Neural cell (in vitro differentiated cells): ENCODE data around the gene OR2AT4. TPM values are rescaled to one million over a fixed set of nuclear protein-coding genes. Genes with fewer than 3 reads are reported as not detected.

Source experiments
- H2AFZ ChIP-seq: fragments of 200-600, 300-800 bp; sonication (generic), shearing (Covaris generic); 2 replicates; pipeline ENCODE4 v1.6.0; 2014; ENCODE audit warnings: low read depth, mild to moderate bottlenecking, antibody characterized with exemption, low read length, moderate library complexity
- H3F3A ChIP-seq: fragments of 200-600 bp; shearing (Covaris generic); 2 replicates; pipeline ENCODE4 v1.6.1; 2016; ENCODE audit warnings: mild to moderate bottlenecking, moderate library complexity, mixed read lengths, antibody characterized with exemption, low read length; ENCODE audit not compliant: insufficient read depth, poor library complexity, severe bottlenecking
- H3K27ac ChIP-seq: fragments of 200-600, 300-800 bp; sonication (generic), shearing (Covaris generic); 2 replicates; pipeline ENCODE4 v1.5.1; 2014; ENCODE audit warnings: mild to moderate bottlenecking, low read length, moderate library complexity
- H3K27me3 ChIP-seq: fragments of 300-800, 200-600 bp; sonication (generic), shearing (Covaris generic); 2 replicates; pipeline ENCODE4 v1.6.0; 2014; ENCODE audit warnings: mild to moderate bottlenecking, low read depth, low read length, moderate library complexity; ENCODE audit not compliant: insufficient read depth
- H3K36me3 ChIP-seq: fragments of 300-800, 200-600 bp; sonication (generic), shearing (Covaris generic); 2 replicates; pipeline ENCODE4 v1.5.1; 2014; ENCODE audit warnings: mild to moderate bottlenecking, antibody characterized with exemption, low read length, moderate library complexity; ENCODE audit not compliant: insufficient read depth
- H3K4me2 ChIP-seq: fragments of 300-800, 200-600 bp; sonication (generic), shearing (Covaris generic); 2 replicates; pipeline ENCODE4 v1.6.0; 2014; ENCODE audit warnings: mild to moderate bottlenecking, low read length
- H3K4me3 ChIP-seq: fragments of 300-800, 200-600 bp; sonication (generic), shearing (Covaris generic); 2 replicates; pipeline ENCODE4 v1.5.1; 2014; ENCODE audit warnings: mild to moderate bottlenecking, low read length, moderate library complexity
- H3K79me2 ChIP-seq: fragments of 200-600 bp; shearing (Covaris generic); replicated peaks from 2 replicates; pipeline ENCODE4 v1.6.0; 2014; ENCODE audit warnings: mild to moderate bottlenecking, low read length, moderate library complexity; ENCODE audit not compliant: insufficient read depth
- H3K9ac ChIP-seq: fragments of 300-800, 200-600 bp; sonication (generic), shearing (Covaris generic); 2 replicates; pipeline ENCODE4 v1.6.1; 2016; ENCODE audit warnings: mild to moderate bottlenecking, low read length, mixed read lengths
- H3K9me2 ChIP-seq: fragments of 200-600 bp; shearing (Covaris generic); 2 replicates; pipeline ENCODE4 v1.6.1; 2016; ENCODE audit warnings: mild to moderate bottlenecking, low read length, mixed read lengths; ENCODE audit not compliant: insufficient read depth
- H3K9me3 ChIP-seq: fragments of 200-600, 300-800 bp; sonication (generic), shearing (Covaris generic); 2 replicates; pipeline ENCODE4 v1.6.1; 2016; ENCODE audit warnings: mild to moderate bottlenecking, mixed run types, low read length, moderate library complexity, mixed read lengths
- H4K20me1 ChIP-seq: fragments of 200-600 bp; shearing (Covaris generic); 2 replicates; pipeline ENCODE4 v1.6.1; 2016; ENCODE audit warnings: mild to moderate bottlenecking, mixed run types; ENCODE audit not compliant: insufficient read depth
- EP300 ChIP-seq: fragments of 450-650 bp; conservative IDR thresholded peaks from 2 replicates; pipeline ENCODE4 v1.6.1; 2014; ENCODE audit warnings: antibody characterized with exemption, mild to moderate bottlenecking, moderate library complexity; ENCODE audit not compliant: poor library complexity, severe bottlenecking
- EZH2 ChIP-seq: fragments of 200-600, 300-800 bp; shearing (Covaris generic), sonication (generic); IDR thresholded peaks from 2 replicates; pipeline ENCODE4 v1.6.1; 2014; ENCODE audit warnings: antibody characterized with exemption, low read length, borderline replicate concordance, mild to moderate bottlenecking; ENCODE audit not compliant: insufficient read depth, poor library complexity, severe bottlenecking
- MXI1 ChIP-seq: fragments of 450-650 bp; conservative IDR thresholded peaks from 2 replicates; pipeline ENCODE4 v1.6.1; 2014; ENCODE audit warnings: antibody characterized with exemption, mild to moderate bottlenecking; ENCODE audit not compliant: poor library complexity, severe bottlenecking
- POLR2AphosphoS5 ChIP-seq: IDR thresholded peaks from 2 replicates; pipeline ENCODE4 v1.6.1; 2012
- RAD21 ChIP-seq: fragments of 450-650 bp; conservative IDR thresholded peaks from 2 replicates; pipeline ENCODE4 v1.6.1; 2014; ENCODE audit warnings: antibody characterized with exemption, mild to moderate bottlenecking, moderate library complexity
- SMC3 ChIP-seq: fragments of 450-650 bp; conservative IDR thresholded peaks from 2 replicates; pipeline ENCODE4 v1.6.1; 2014; ENCODE audit warnings: antibody characterized with exemption, mild to moderate bottlenecking, moderate library complexity; ENCODE audit not compliant: poor library complexity
- TAF1 ChIP-seq: IDR thresholded peaks from 2 replicates; pipeline ENCODE4 v1.6.1; 2012; ENCODE audit warnings: low read depth
- polyA plus RNA-seq: library from polyadenylated mRNA; depleted of rRNA; stranded (reverse); fragments of >200 nt; gene quantifications from 2 replicates; pipeline ENCODE4 v1.2.3, GENCODE V29; 2014
- TF ChIP-seq, protein P1 (sequence below): fragments of 450-650 bp; IDR thresholded peaks from 2 replicates; pipeline ENCODE4 v1.5.1; 2014; ENCODE audit warnings: antibody characterized with exemption, mild to moderate bottlenecking, moderate library complexity; ENCODE audit not compliant: poor library complexity, severe bottlenecking
- TF ChIP-seq, protein P2 (sequence below): IDR thresholded peaks from 2 replicates; pipeline ENCODE4 v1.6.1; 2012; ENCODE audit warnings: borderline replicate concordance

Gene OR2AT4
- polyA plus RNA-seq, 1 donor from 2014 or later = not detected

DNA sequence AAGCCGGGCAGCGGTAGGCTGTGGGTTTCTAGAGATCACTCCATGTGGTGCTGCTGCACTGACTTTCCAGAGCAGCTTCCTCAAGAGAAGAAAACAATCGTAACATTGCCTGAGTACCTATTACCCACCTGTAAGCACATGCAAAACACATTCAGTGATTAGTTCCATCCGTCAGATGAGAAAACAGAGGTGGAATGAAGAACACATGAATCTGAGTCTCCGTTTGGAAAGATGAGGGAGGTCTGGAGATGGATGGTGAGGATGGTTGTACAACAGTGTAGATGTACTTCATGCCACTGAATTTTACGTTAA lies 46.7 kb upstream of the OR2AT4 start:
- Histone ChIP-seq H3K9me2 (no peaks in the 10 kb centered on the region), H3K27ac (no peak overlapping the region), H3K4me3 (no peak overlapping the region), H3K9ac (no peak overlapping the region), H3K4me2 (no peak overlapping the region), H3F3A (no peaks in the 10 kb centered on the region), H3K36me3 (no peaks in the 10 kb centered on the region), H3K27me3 (no peaks in the 10 kb centered on the region), H2AFZ (no peak overlapping the region), H4K20me1 (no peaks in the 10 kb centered on the region), H3K79me2 (no peaks in the 10 kb centered on the region), H3K9me3 (no peaks in the 10 kb centered on the region)
- TF ChIP-seq, protein P1, sequence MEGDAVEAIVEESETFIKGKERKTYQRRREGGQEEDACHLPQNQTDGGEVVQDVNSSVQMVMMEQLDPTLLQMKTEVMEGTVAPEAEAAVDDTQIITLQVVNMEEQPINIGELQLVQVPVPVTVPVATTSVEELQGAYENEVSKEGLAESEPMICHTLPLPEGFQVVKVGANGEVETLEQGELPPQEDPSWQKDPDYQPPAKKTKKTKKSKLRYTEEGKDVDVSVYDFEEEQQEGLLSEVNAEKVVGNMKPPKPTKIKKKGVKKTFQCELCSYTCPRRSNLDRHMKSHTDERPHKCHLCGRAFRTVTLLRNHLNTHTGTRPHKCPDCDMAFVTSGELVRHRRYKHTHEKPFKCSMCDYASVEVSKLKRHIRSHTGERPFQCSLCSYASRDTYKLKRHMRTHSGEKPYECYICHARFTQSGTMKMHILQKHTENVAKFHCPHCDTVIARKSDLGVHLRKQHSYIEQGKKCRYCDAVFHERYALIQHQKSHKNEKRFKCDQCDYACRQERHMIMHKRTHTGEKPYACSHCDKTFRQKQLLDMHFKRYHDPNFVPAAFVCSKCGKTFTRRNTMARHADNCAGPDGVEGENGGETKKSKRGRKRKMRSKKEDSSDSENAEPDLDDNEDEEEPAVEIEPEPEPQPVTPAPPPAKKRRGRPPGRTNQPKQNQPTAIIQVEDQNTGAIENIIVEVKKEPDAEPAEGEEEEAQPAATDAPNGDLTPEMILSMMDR = no peak
- TF ChIP-seq EP300 (no peak), MXI1 (no peak), RAD21 (no peak), POLR2AphosphoS5 (no peak), SMC3 (no peak), EZH2 (no peak), TAF1 (no peak)
- TF ChIP-seq, protein P2, sequence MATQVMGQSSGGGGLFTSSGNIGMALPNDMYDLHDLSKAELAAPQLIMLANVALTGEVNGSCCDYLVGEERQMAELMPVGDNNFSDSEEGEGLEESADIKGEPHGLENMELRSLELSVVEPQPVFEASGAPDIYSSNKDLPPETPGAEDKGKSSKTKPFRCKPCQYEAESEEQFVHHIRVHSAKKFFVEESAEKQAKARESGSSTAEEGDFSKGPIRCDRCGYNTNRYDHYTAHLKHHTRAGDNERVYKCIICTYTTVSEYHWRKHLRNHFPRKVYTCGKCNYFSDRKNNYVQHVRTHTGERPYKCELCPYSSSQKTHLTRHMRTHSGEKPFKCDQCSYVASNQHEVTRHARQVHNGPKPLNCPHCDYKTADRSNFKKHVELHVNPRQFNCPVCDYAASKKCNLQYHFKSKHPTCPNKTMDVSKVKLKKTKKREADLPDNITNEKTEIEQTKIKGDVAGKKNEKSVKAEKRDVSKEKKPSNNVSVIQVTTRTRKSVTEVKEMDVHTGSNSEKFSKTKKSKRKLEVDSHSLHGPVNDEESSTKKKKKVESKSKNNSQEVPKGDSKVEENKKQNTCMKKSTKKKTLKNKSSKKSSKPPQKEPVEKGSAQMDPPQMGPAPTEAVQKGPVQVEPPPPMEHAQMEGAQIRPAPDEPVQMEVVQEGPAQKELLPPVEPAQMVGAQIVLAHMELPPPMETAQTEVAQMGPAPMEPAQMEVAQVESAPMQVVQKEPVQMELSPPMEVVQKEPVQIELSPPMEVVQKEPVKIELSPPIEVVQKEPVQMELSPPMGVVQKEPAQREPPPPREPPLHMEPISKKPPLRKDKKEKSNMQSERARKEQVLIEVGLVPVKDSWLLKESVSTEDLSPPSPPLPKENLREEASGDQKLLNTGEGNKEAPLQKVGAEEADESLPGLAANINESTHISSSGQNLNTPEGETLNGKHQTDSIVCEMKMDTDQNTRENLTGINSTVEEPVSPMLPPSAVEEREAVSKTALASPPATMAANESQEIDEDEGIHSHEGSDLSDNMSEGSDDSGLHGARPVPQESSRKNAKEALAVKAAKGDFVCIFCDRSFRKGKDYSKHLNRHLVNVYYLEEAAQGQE = no peak

DNA sequence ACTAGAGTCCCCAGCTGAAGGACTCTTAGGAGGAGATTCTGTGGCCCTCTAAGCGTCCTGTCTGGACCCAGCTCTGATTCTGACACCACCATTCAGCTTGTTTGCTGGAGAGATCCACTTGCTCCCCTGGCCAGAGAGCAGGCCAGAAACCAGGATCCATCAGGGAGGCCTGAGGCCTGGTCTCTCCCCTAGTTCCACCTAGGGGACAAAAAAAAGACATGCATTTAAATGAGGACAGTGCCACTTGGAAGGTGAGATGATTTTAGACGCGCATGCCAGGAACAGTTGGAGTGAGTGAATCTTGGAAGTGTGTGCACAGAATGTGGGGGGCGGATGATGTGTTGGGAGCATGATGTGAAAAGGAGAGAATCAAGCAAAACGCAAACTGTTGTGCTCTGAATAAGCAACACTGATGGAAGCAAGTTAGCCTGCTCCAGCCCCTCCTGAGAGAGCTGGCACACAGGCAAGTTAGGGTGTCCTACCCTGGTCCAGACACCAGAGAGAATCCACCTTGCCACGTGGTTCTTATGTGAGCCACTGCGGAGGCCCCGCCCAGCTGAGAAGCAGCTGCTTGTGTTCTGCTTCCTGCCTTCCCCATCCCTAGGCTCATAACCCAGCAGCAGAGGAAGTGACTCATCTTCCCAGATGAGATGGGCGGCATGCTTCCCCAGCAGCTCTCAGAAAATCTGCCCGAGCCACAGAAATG lies 46.2 kb upstream of the OR2AT4 start:
- Histone ChIP-seq H3K4me2 (no peak overlapping the region), H3F3A (no peaks in the 10 kb centered on the region), H4K20me1 (no peaks in the 10 kb centered on the region), H3K79me2 (no peaks in the 10 kb centered on the region), H3K27ac (no peak overlapping the region), H3K9me2 (no peaks in the 10 kb centered on the region), H3K9ac (no peak overlapping the region), H3K36me3 (no peaks in the 10 kb centered on the region), H3K9me3 (no peaks in the 10 kb centered on the region), H2AFZ (no peak overlapping the region), H3K4me3 (no peak overlapping the region), H3K27me3 (no peaks in the 10 kb centered on the region)
- TF ChIP-seq SMC3 (no peak), POLR2AphosphoS5 (no peak), EP300 (no peak), MXI1 (no peak), RAD21 (no peak), TAF1 (no peak), EZH2 (no peak)
- TF ChIP-seq, protein P1 = no peak
- TF ChIP-seq, protein P2 = no peak
